HepG2 (cell line): Measurements from ENCODE around the gene FASTK. TPM values are rescaled to one million over a fixed set of nuclear protein-coding genes. Genes with fewer than 3 reads are reported as not detected.

Experiments
- CBX1 ChIP-seq: IDR thresholded peaks from one replicate; pipeline ENCODE4 v1.6.1; 2016; ENCODE audit warnings: antibody characterized with exemption, low read depth
- CENPX ChIP-seq: sonication (generic); formaldehyde crosslinking; IDR thresholded peaks from 2 replicates; pipeline ENCODE4 v1.9.0; 2021; ENCODE audit warnings: mild to moderate bottlenecking, missing genetic modification reagents, moderate library complexity
- ELF3 ChIP-seq: IDR thresholded peaks from 2 replicates; pipeline ENCODE4 v1.6.1; 2016; ENCODE audit warnings: missing genetic modification reagents, missing compliant biosample characterization
- GMEB1 ChIP-seq: sonication (generic); formaldehyde crosslinking; IDR thresholded peaks from 2 replicates; pipeline ENCODE4 v1.5.1; 2020; ENCODE audit warnings: missing genetic modification reagents, mild to moderate bottlenecking, borderline replicate concordance
- GZF1 ChIP-seq: sonication (generic); formaldehyde crosslinking; IDR thresholded peaks from 2 replicates; pipeline ENCODE4 v1.5.1; 2020; ENCODE audit warnings: mild to moderate bottlenecking, missing genetic modification reagents
- HCFC1 ChIP-seq: fragments of 150-350 bp; IDR thresholded peaks from 2 replicates; pipeline ENCODE4 v1.6.1; 2014; ENCODE audit warnings: low read depth, low read length
- HDAC1 ChIP-seq: sonication (generic); formaldehyde crosslinking; IDR thresholded peaks from 2 replicates; pipeline ENCODE4 v1.5.1; 2020; ENCODE audit warnings: mild to moderate bottlenecking, missing genetic modification reagents
- HMGA1 ChIP-seq: sonication (generic); formaldehyde crosslinking; conservative IDR thresholded peaks from 2 replicates; pipeline ENCODE4 v1.4.0; 2020; ENCODE audit warnings: missing genetic modification reagents
- HOXD1 ChIP-seq: sonication (generic); formaldehyde crosslinking; IDR thresholded peaks from 2 replicates; pipeline ENCODE4 v1.5.0; 2020; ENCODE audit warnings: missing genetic modification reagents
- MEF2D ChIP-seq: sonication (generic); formaldehyde crosslinking; IDR thresholded peaks from 2 replicates; pipeline ENCODE4 v1.5.1; 2020; ENCODE audit warnings: mild to moderate bottlenecking, missing genetic modification reagents
- MLLT10 ChIP-seq: sonication (generic); formaldehyde crosslinking; IDR thresholded peaks from 2 replicates; pipeline ENCODE4 v1.4.0; 2020; ENCODE audit warnings: missing genetic modification reagents
- NFATC3 ChIP-seq: sonication (generic); formaldehyde crosslinking; IDR thresholded peaks from 2 replicates; pipeline ENCODE4 v1.5.1; 2020; ENCODE audit warnings: mild to moderate bottlenecking, missing genetic modification reagents
- NFKB2 ChIP-seq: sonication (generic); formaldehyde crosslinking; IDR thresholded peaks from 2 replicates; pipeline ENCODE4 v1.4.0; 2020; ENCODE audit warnings: missing genetic modification reagents, borderline replicate concordance
- NR0B2 ChIP-seq: sonication (generic); formaldehyde crosslinking; IDR thresholded peaks from 2 replicates; pipeline ENCODE4 v1.4.0; 2020; ENCODE audit warnings: mild to moderate bottlenecking, missing genetic modification reagents
- PPARG ChIP-seq: conservative IDR thresholded peaks from 2 replicates; pipeline ENCODE4 v1.6.1; 2016; ENCODE audit warnings: missing biosample characterization, missing genetic modification reagents
- RELA ChIP-seq: sonication (generic); formaldehyde crosslinking; IDR thresholded peaks from 2 replicates; pipeline ENCODE4 v1.4.0; 2020; ENCODE audit warnings: missing genetic modification reagents
- REXO4 ChIP-seq: sonication (generic); formaldehyde crosslinking; IDR thresholded peaks from 2 replicates; pipeline ENCODE4 v1.8.0; 2022; ENCODE audit warnings: missing genetic modification reagents, mild to moderate bottlenecking, borderline replicate concordance
- ZBTB3 ChIP-seq: sonication (generic); formaldehyde crosslinking; IDR thresholded peaks from 2 replicates; pipeline ENCODE4 v1.4.0; 2020; ENCODE audit warnings: low read depth, mild to moderate bottlenecking, moderate library complexity, missing genetic modification reagents, borderline replicate concordance
- ZBTB44 ChIP-seq: sonication (generic); formaldehyde crosslinking; IDR thresholded peaks from 2 replicates; pipeline ENCODE4 v1.4.0; 2020; ENCODE audit warnings: missing genetic modification reagents
- ZFP36L1 ChIP-seq: sonication (generic); formaldehyde crosslinking; IDR thresholded peaks from 2 replicates; pipeline ENCODE4 v1.8.0; 2022; ENCODE audit warnings: mild to moderate bottlenecking, missing genetic modification reagents, moderate library complexity
- ZFP36L2 ChIP-seq: sonication (generic); formaldehyde crosslinking; IDR thresholded peaks from 2 replicates; pipeline ENCODE4 v1.4.0; 2020; ENCODE audit warnings: missing genetic modification reagents
- ZFP37 ChIP-seq: sonication (generic); formaldehyde crosslinking; IDR thresholded peaks from 2 replicates; pipeline ENCODE4 v1.4.0; 2020; ENCODE audit warnings: missing genetic modification reagents, borderline replicate concordance
- ZNF292 ChIP-seq: sonication (generic); formaldehyde crosslinking; IDR thresholded peaks from 2 replicates; pipeline ENCODE4 v1.8.1; 2022; ENCODE audit warnings: mild to moderate bottlenecking, low read depth, missing genetic modification reagents, borderline replicate concordance
- ZNF44 ChIP-seq: sonication (generic); formaldehyde crosslinking; IDR thresholded peaks from 2 replicates; pipeline ENCODE4 v1.5.1; 2020; ENCODE audit warnings: mild to moderate bottlenecking, missing genetic modification reagents
- ZNF451 ChIP-seq: sonication (generic); formaldehyde crosslinking; IDR thresholded peaks from 2 replicates; pipeline ENCODE4 v1.5.0; 2020; ENCODE audit warnings: mild to moderate bottlenecking, missing genetic modification reagents
- ZNF552 ChIP-seq: sonication (generic); formaldehyde crosslinking; IDR thresholded peaks from 2 replicates; pipeline ENCODE4 v1.9.0; 2022; ENCODE audit warnings: missing genetic modification reagents, mild to moderate bottlenecking, borderline replicate concordance
- ZNF558 ChIP-seq: sonication (generic); formaldehyde crosslinking; IDR thresholded peaks from 2 replicates; pipeline ENCODE4 v1.9.0; 2022; ENCODE audit warnings: mild to moderate bottlenecking, missing genetic modification reagents, borderline replicate concordance
- ZNF749 ChIP-seq: sonication (generic); formaldehyde crosslinking; IDR thresholded peaks from 2 replicates; pipeline ENCODE4 v1.8.0; 2022; ENCODE audit warnings: mild to moderate bottlenecking, missing genetic modification reagents, moderate library complexity, borderline replicate concordance
- ZSCAN9 ChIP-seq: IDR thresholded peaks from 2 replicates; pipeline ENCODE4 v1.6.1; 2016; ENCODE audit warnings: borderline replicate concordance
- polyA plus RNA-seq, 8 experiments: library from polyadenylated mRNA; depleted of rRNA in 3 of 8; stranded (reverse) in 7 of 8; unstranded in 1 of 8; fragments of >200 nt; fragmentation: Illumina TruSeq in 4 of 8; extraction: Trizol in 4 of 8; gene quantifications; 2 replicates each; pipeline versions ENCODE4 v1.2.1 to v1.2.3, GENCODE V29; 2011 to 2016; ENCODE audit warnings: low read depth in 4 of 8, missing spikeins in 1 of 8, mixed read lengths in 1 of 8; ENCODE audit not compliant: insufficient read depth in 1 of 8
- total RNA-seq, 5 experiments: library from RNA; depleted of rRNA; stranded (reverse); fragments of >200 nt; fragmentation: Illumina TruSeq; extraction: Trizol; gene quantifications; 2 replicates each; pipeline ENCODE4 v1.2.3, GENCODE V29; 2016; ENCODE audit warnings: low read depth in 1 of 5

FASTK gene
- total and polyA plus RNA-seq, 2 of the 13 experiments (the other 11 are each of a cell fraction or from before 2014, with no cell fraction given), result 52.9 to 55.7 TPM

- TF ChIP-seq ZBTB3 (CRISPR knock-in tag) (no peak), ZNF292 (CRISPR knock-in tag) (no peak), ZNF552 (CRISPR knock-in tag) (no peak; the same call in 1 of the 2 replicates), ZNF558 (CRISPR knock-in tag) (no peak), ZNF749 (CRISPR knock-in tag) (no peak), CENPX (CRISPR knock-in tag) (no peak), GMEB1 (CRISPR knock-in tag) (peak; percentile 43; the same call in 1 of the 2 replicates), HDAC1 (CRISPR knock-in tag) (no peak; the same call in 1 of the 2 replicates), ZNF451 (CRISPR knock-in tag) (no peak), MEF2D (CRISPR knock-in tag) (no peak), GZF1 (CRISPR knock-in tag) (no peak), NR0B2 (CRISPR knock-in tag) (no peak), MLLT10 (CRISPR knock-in tag) (no peak), HCFC1 (no peak), ZFP36L1 (CRISPR knock-in tag) (no peak), ZBTB44 (CRISPR knock-in tag) (no peak), NFKB2 (CRISPR knock-in tag) (peak; percentile 17; the same call in 1 of the 2 replicates), ZSCAN9 (CRISPR knock-in tag) (no peak), HMGA1 (CRISPR knock-in tag) (no peak), ELF3 (CRISPR knock-in tag) (peak; percentile 40; the same call in 1 of the 2 replicates), REXO4 (CRISPR knock-in tag) (no peak), RELA (CRISPR knock-in tag) (no peak), ZNF44 (CRISPR knock-in tag) (0 out of 2 replicates have a peak, but pooled peaks have one; percentile 30), CBX1 (no peak), PPARG (CRISPR knock-in tag) (no peak), HOXD1 (no peak), NFATC3 (CRISPR knock-in tag) (no peak), ZFP37 (CRISPR knock-in tag) (no peak), ZFP36L2 (CRISPR knock-in tag) (peak; percentile 47; the same call in 1 of the 2 replicates)
Observed at GRCh38 chr7:151087245-151088018, 6.8 kb upstream of the FASTK start (continued).
